K562 (cell line): ENCODE results near the gene ABHD4. TPM values are rescaled to one million over a fixed set of nuclear protein-coding genes. Genes with fewer than 3 reads are reported as not detected.

Experiments used
- ASH1L ChIP-seq: fragments of 450-650 bp; IDR thresholded peaks from 2 replicates; pipeline ENCODE4 v1.6.1; 2018; ENCODE audit warnings: borderline replicate concordance, mild to moderate bottlenecking, low read depth; ENCODE audit not compliant: partially characterized antibody
- BCL6 ChIP-seq: fragments of 250-450 bp; sonication (Bioruptor Pico); IDR thresholded peaks from 2 replicates; pipeline ENCODE4 v1.4.0; 2020
- CCNT2 ChIP-seq: IDR thresholded peaks from 2 replicates; pipeline ENCODE4 v1.6.1; 2011; ENCODE audit warnings: borderline replicate concordance, low read depth, mild to moderate bottlenecking, moderate library complexity, mixed read lengths, low read length; ENCODE audit not compliant: insufficient read length; ENCODE audit errors: extremely low read depth
- ELK3 ChIP-seq: fragments of 450-650 bp; formaldehyde crosslinking; IDR thresholded peaks from 2 replicates; pipeline ENCODE4 v1.4.0; 2020; ENCODE audit warnings: mild to moderate bottlenecking
- FOXP4 ChIP-seq: sonication (generic); formaldehyde crosslinking; IDR thresholded peaks from 2 replicates; pipeline ENCODE4 v1.8.0; 2022; ENCODE audit warnings: mild to moderate bottlenecking, missing genetic modification reagents, borderline replicate concordance
- HES1 ChIP-seq: fragments of 450-650 bp; IDR thresholded peaks from 2 replicates; pipeline ENCODE4 v1.6.1; 2016; ENCODE audit warnings: low read depth, mild to moderate bottlenecking, moderate library complexity
- HNRNPUL1 ChIP-seq: fragments of 200-400 bp; formaldehyde crosslinking; IDR thresholded peaks from 2 replicates; pipeline ENCODE4 v1.6.1; 2017; ENCODE audit warnings: low read length
- HSF4 ChIP-seq: fragments of 250-450 bp; sonication (Bioruptor Pico); IDR thresholded peaks from 2 replicates; pipeline ENCODE4 v2.1.2; 2022; ENCODE audit warnings: mild to moderate bottlenecking, moderate library complexity, borderline replicate concordance
- L3MBTL2 ChIP-seq: fragments of 450-650 bp; IDR thresholded peaks from 2 replicates; pipeline ENCODE4 v1.6.1; 2016; ENCODE audit warnings: mild to moderate bottlenecking, moderate library complexity
- LEF1 ChIP-seq: fragments of 450-650 bp; IDR thresholded peaks from 2 replicates; pipeline ENCODE4 v1.6.1; 2016; ENCODE audit warnings: mild to moderate bottlenecking
- MAZ ChIP-seq, 2 experiments: fragments of 450-650 bp in 1 of 2; sonication (generic) in 1 of 2; formaldehyde crosslinking; IDR thresholded peaks in 1 of 2; conservative IDR thresholded peaks in 1 of 2; 2 replicates each; pipeline versions ENCODE4 v1.4.0 to v1.5.0; 2020; ENCODE audit warnings: mild to moderate bottlenecking in 1 of 2, missing genetic modification reagents in 1 of 2
- MLLT1 ChIP-seq, 2 experiments: fragments of 450-650 bp; IDR thresholded peaks; 2 replicates each; pipeline ENCODE4 v1.6.1; 2016
- NR2C2 ChIP-seq, 2 experiments: fragments of 200-800 bp in 1 of 2; sonication (Bioruptor generic) in 1 of 2; sonication (generic) in 1 of 2; formaldehyde crosslinking in 1 of 2; IDR thresholded peaks; 2 replicates each; pipeline versions ENCODE4 v1.6.1 to v1.8.0; 2016 to 2022; ENCODE audit warnings: mild to moderate bottlenecking in 1 of 2, missing compliant biosample characterization in 1 of 2, missing genetic modification characterization in 1 of 2, missing genetic modification reagents in 1 of 2
- RBFOX2 ChIP-seq: fragments of 200-400 bp; formaldehyde crosslinking; IDR thresholded peaks from 2 replicates; pipeline ENCODE4 v1.6.1; 2017; ENCODE audit warnings: low read depth, mild to moderate bottlenecking, low read length, moderate library complexity
- RNF2 ChIP-seq: sonication (generic); IDR thresholded peaks from 2 replicates; pipeline ENCODE4 v1.6.1; 2016
- TRIM28 ChIP-seq: fragments of 450-650 bp; IDR thresholded peaks from 2 replicates; pipeline ENCODE4 v1.6.1; 2017
- YBX1 ChIP-seq: fragments of 450-650 bp; IDR thresholded peaks from 2 replicates; pipeline ENCODE4 v1.7.1; 2016; ENCODE audit warnings: mild to moderate bottlenecking
- ZBTB34 ChIP-seq: fragments of 250-450 bp; sonication (Bioruptor Pico); IDR thresholded peaks from 2 replicates; pipeline ENCODE4 v1.8.0; 2021; ENCODE audit warnings: mild to moderate bottlenecking, moderate library complexity
- ZNF444 ChIP-seq: fragments of 250-450 bp; sonication (Bioruptor Pico); IDR thresholded peaks from 2 replicates; pipeline ENCODE4 v1.4.0; 2020; ENCODE audit warnings: mild to moderate bottlenecking, moderate library complexity
- ZNF551 ChIP-seq: fragments of 250-450 bp; sonication (Bioruptor Pico); IDR thresholded peaks from 2 replicates; pipeline ENCODE4 v1.5.0; 2021; ENCODE audit warnings: mild to moderate bottlenecking, moderate library complexity
- ZNF830 ChIP-seq: fragments of 250-450 bp; sonication (Bioruptor Pico); IDR thresholded peaks from 2 replicates; pipeline ENCODE4 v1.5.0; 2021; ENCODE audit warnings: mild to moderate bottlenecking
- polyA plus RNA-seq, 8 experiments: library from polyadenylated mRNA; depleted of rRNA in 4 of 8; stranded (reverse) in 5 of 8; unstranded in 3 of 8; fragments of >200 nt; fragmentation: Nextera tagmentation in 2 of 8; fragmentation: Illumina TruSeq in 1 of 8; extraction: Ambion mirVana in 2 of 8; extraction: Trizol in 1 of 8; gene quantifications; 2 replicates each; pipeline versions ENCODE4 v1.2.1 to v1.2.3, GENCODE V29; 2011 to 2014; ENCODE audit warnings: inconsistent platforms in 1 of 8, missing spikeins in 1 of 8
- total RNA-seq, 7 experiments: library from RNA; depleted of rRNA in 6 of 7; stranded (reverse); fragments of >200 nt in 6 of 7; fragmentation: Illumina TruSeq in 2 of 7; extraction: Trizol in 2 of 7; gene quantifications; 2 replicates each; pipeline versions ENCODE4 v1.2.1 to v1.2.3, GENCODE V29; 2011 to 2021; ENCODE audit warnings: low replicate concordance in 1 of 7

ABHD4 gene
- total and polyA plus RNA-seq, 9 of the 15 experiments (the other 6 are each of a cell fraction or from before 2014, with no cell fraction given), result 3.6 to 12.0 (median 7.2) TPM

GRCh38 chr14:22556021-22556989 lies 41.8 kb upstream of the ABHD4 start (continued):
- TF ChIP-seq HES1 (peak; percentile 97), NR2C2 (CRISPR knock-in tag; IDR thresholded peaks at IDR 0.05) (no peak; the same call in 1 of the 2 replicates), NR2C2 (tag; IDR thresholded peaks at IDR 0.05) (peak; percentile 45; the same call in 1 of the 2 replicates), ASH1L (no peak), LEF1 (peak; percentile 42; the same call in 1 of the 2 replicates), L3MBTL2 (peak; percentile 46), ELK3 (CRISPR knock-in tag) (no peak), HSF4 (CRISPR knock-in tag) (no peak), YBX1 (no peak), HNRNPUL1 (no peak), ZBTB34 (no peak), FOXP4 (CRISPR knock-in tag) (no peak), ZNF551 (CRISPR knock-in tag) (no peak), ZNF444 (no peak), BCL6 (CRISPR knock-in tag) (no peak), ZNF830 (CRISPR knock-in tag) (no peak), RNF2 (peak; percentile 93; the same call in 1 of the 2 replicates), MAZ (CRISPR knock-in tag; conservative IDR thresholded peaks at IDR 0.05 in 1 of 2, IDR thresholded peaks at IDR 0.05 in 1 of 2) (peak; percentile 14 to 80; a peak in 3 of 4 replicates), CCNT2 (peak; percentile 17), RBFOX2 (peak; percentile 56; the same call in 1 of the 2 replicates), MLLT1 (IDR thresholded peaks at IDR 0.05) (no peak), TRIM28 (no peak)
